Pancreas (tissue), 10 donors: ENCODE measurements around the gene SCO2. TPM values are rescaled to one million over a fixed set of nuclear protein-coding genes. Genes with fewer than 3 reads are reported as not detected.

ENCODE experiments used
- ATAC-seq, 4 donors: fragments of 200-7000 bp; cut with Tn5 transposase; one replicate each; pipeline versions ENCODE4 v1.8.0 to v1.9.1; 2020; ENCODE audit warnings: mild to moderate bottlenecking in 4 of 4, moderate library complexity in 4 of 4
- DNase-seq, 6 donors: peaks; one replicate each; pipeline ENCODE4 v3.0.0-alpha.2; 2020
- FAIRE-seq: peaks from 2 replicates; lab custom pipeline; 2012; peaks lifted over from hg19 to GRCh38; lab: Jason Lieb, UNC
- H3K27ac ChIP-seq, 4 donors: fragments of 200-600 bp; sonication (generic); 1 replicate in 3 of 4; 2 replicates in 1 of 4; pipeline versions ENCODE4 v1.5.0 to v1.8.0; 2020
- H3K27me3 ChIP-seq, 4 donors: fragments of 200-600 bp; one replicate each; pipeline ENCODE4 v1.8.0; 2021
- H3K36me3 ChIP-seq, 3 donors: fragments of 200-600 bp; sonication (generic) in 1 of 3; one replicate each; pipeline versions ENCODE4 v1.5.0 to v1.8.0; 2020 to 2021
- H3K4me1 ChIP-seq, 3 donors: fragments of 200-600 bp; one replicate each; pipeline ENCODE4 v1.8.0; 2021
- H3K4me3 ChIP-seq, 4 donors: fragments of 200-600 bp; sonication (generic) in 2 of 4; one replicate each; pipeline versions ENCODE4 v1.5.0 to v1.8.0; 2020 to 2021
- H3K9me3 ChIP-seq, 4 donors: fragments of 200-600 bp; one replicate each; pipeline ENCODE4 v1.8.0; 2021
- CTCF ChIP-seq, 4 donors: fragments of 200-600 bp; sonication (generic) in 3 of 4; IDR thresholded peaks; one replicate each; pipeline versions ENCODE4 v1.5.0 to v1.8.0; 2021; ENCODE audit warnings: antibody characterized with exemption in 4 of 4
- WGBS, 2 donors: extraction: QIAGEN DNeasy Blood & Tissue Kit; methylation state at CpG; one replicate each; pipeline ENCODE4 v1.1.7; 2013; 5-methylcytosine and 5-hydroxymethylcytosine counted together
- intact Hi-C, 3 donors: fragments of 100-400 bp; cut with DNase I; formaldehyde crosslinking; loops; one replicate each; pipeline versions ENCODE4 v1.11.1 to v1.14.2; 2022
- polyA plus RNA-seq, 2 donors: library from polyadenylated mRNA; stranded (reverse); fragments of 200-250 nt; gene quantifications; one replicate each; pipeline ENCODE4 v1.2.3, GENCODE V29; 2013
- total RNA-seq, 6 donors: library from RNA; stranded (reverse); fragmentation: NEBNext Ultra II Directional in 4 of 6; extraction: Animal tissue kit (Norgen Biotek cat#: 25700) in 4 of 6; gene quantifications; one replicate each; pipeline versions ENCODE4 v1.2.1 to v1.2.4, GENCODE V29; 2021 to 2023
- donor health status: healthy with polysubstance abuse.
- donor health status: DM: no; HTN: no; CAD: no; lungs with moderate emphysema.
- donor health status: DM: no; HTN: no; CAD: no.
- donor health status: control.
- donor health status: control.
- donor health status: Bipolar disorder and iron deficiency.
- donor health status: DM: yes; HTN: yes; CAD: no.
- donor health status: DM: no; HTN: no; CAD: no.
- donor health status: DM: no; HTN: no; CAD: no.
- donor health status: DM: yes; HTN: yes; CAD: no.

SCO2 gene
- total and polyA plus RNA-seq, 8 donors = 0.65 to 3.8 (median 1.6) TPM; not detected in 1

GRCh38 chr22:50526834-50527801 is 1.7 kb upstream of the SCO2 start:
- FAIRE-seq (no peak), ATAC-seq (no peak), DNase-seq (peak in 4 of 6 donors; percentile 50 to 80 (median 68))
- 73 to 74% methylated on average over 29 of the region's 29 CpGs for WGBS, 2 donors
- Histone ChIP-seq H3K9me3 (no peaks in the 10 kb centered on the region), H3K36me3 (peaks cover 0 to 15% (median 10%) of the 10 kb centered on the region in 3 donors), H3K27me3 (peaks cover 0 to 6% (median 0%) of the 10 kb centered on the region in 4 donors), H3K27ac (peak overlapping the region; percentile 88 to 94 (median 90)), H3K4me1 (peaks cover 7 to 20% (median 12%) of the 10 kb centered on the region in 3 donors), H3K4me3 (peak overlapping the region; percentile 59 to 75 (median 68))
- TF ChIP-seq CTCF (IDR thresholded peaks at IDR 0.05) = no peak
- intact Hi-C loops = no loop called here

- ATAC-seq = peak; percentile 36 to 55 (median 40)
Measured at GRCh38 chr22:50526108-50526833, 873 bp upstream of the SCO2 start.

GRCh38 chr22:50525858-50526107 is 385 bp upstream of the SCO2 start:
- peaks cover 7 to 11% (median 10%) of the 10 kb centered on the region in 3 donors for H3K4me1 ChIP-seq
- no peak for TF ChIP-seq CTCF (IDR thresholded peaks at IDR 0.05)
- no peaks in the 10 kb centered on the region for H3K9me3 ChIP-seq
- WGBS, 2 donors = 0 to 2% methylated on average over 11 to 33 of the region's 33 CpGs
- peaks cover 0 to 4% (median 0%) of the 10 kb centered on the region in 4 donors for H3K27me3 ChIP-seq
- FAIRE-seq (no peak), DNase-seq (no peak), ATAC-seq (no peak)
- intact Hi-C loops = no loop called here
- peaks cover 0 to 21% (median 11%) of the 10 kb centered on the region in 3 donors for H3K36me3 ChIP-seq
- peak overlapping the region; percentile 59 to 75 (median 68) for H3K4me3 ChIP-seq
- H3K27ac ChIP-seq = peak overlapping the region; percentile 88 to 94 (median 90)

More at GRCh38 chr22:50526108-50526833, 873 bp upstream of the SCO2 start:
- Histone ChIP-seq H3K36me3 (peaks cover 0 to 21% (median 11%) of the 10 kb centered on the region in 3 donors), H3K4me3 (peak overlapping the region; percentile 59 to 75 (median 68)), H3K9me3 (no peaks in the 10 kb centered on the region), H3K27me3 (peaks cover 0 to 6% (median 0%) of the 10 kb centered on the region in 4 donors), H3K27ac (peak overlapping the region; percentile 88 to 94 (median 90)), H3K4me1 (peaks cover 7 to 16% (median 11%) of the 10 kb centered on the region in 3 donors)
- intact Hi-C loops = no loop called here
- TF ChIP-seq CTCF (IDR thresholded peaks at IDR 0.05) = peak; percentile 31 to 57 (median 56)
- WGBS, 2 donors = 5 to 10% methylated on average over 33 to 77 of the region's 77 CpGs
- FAIRE-seq = no peak
- peak; percentile 80 to 94 (median 88) for DNase-seq

GRCh38 chr22:50524676-50525103 is 708 bp downstream of the SCO2 start:
- Histone ChIP-seq H3K27ac (peak overlapping the region; percentile 88 to 94 (median 90)), H3K9me3 (no peaks in the 10 kb centered on the region), H3K4me1 (peaks cover 5 to 7% (median 6%) of the 10 kb centered on the region in 3 donors), H3K4me3 (peak overlapping the region; percentile 59 to 75 (median 68)), H3K27me3 (no peaks in the 10 kb centered on the region), H3K36me3 (peaks cover 0 to 26% (median 11%) of the 10 kb centered on the region in 3 donors)
- intact Hi-C loops = no loop called here
- WGBS, 2 donors = 4 to 5% methylated on average over 19 of the region's 19 CpGs
- no peak for TF ChIP-seq CTCF (IDR thresholded peaks at IDR 0.05)
- DNase-seq (no peak), ATAC-seq (peak in 3 of 4 donors; percentile 1 to 8 (median 2)), FAIRE-seq (no peak)
